Uterus (tissue), 4 donors: ENCODE results near the gene USP12. TPM values are rescaled to one million over a fixed set of nuclear protein-coding genes. Genes with fewer than 3 reads are reported as not detected.

Source experiments
- DNase-seq, 2 donors: peaks; one replicate each; pipeline ENCODE4 v3.0.0-alpha.2; 2019 to 2020
- H3K27ac ChIP-seq, 2 donors: fragments of 200-600 bp; sonication (generic); 1 replicate in 1 of 2; 2 replicates in 1 of 2; pipeline ENCODE4 v1.5.1; 2016 to 2018
- H3K27me3 ChIP-seq, 2 donors: fragments of 200-600 bp; sonication (generic); one replicate each; pipeline ENCODE4 v1.5.1; 2018 to 2019; ENCODE audit warnings: control low read depth in 1 of 2
- H3K36me3 ChIP-seq, 2 donors: fragments of 200-600 bp; sonication (generic); one replicate each; pipeline ENCODE4 v1.5.1; 2019; ENCODE audit warnings: control low read depth in 1 of 2
- H3K4me1 ChIP-seq, 2 donors: fragments of 200-600 bp; sonication (generic); one replicate each; pipeline ENCODE4 v1.5.1; 2018 to 2019; ENCODE audit warnings: control low read depth in 1 of 2
- H3K4me3 ChIP-seq, 2 donors: fragments of 200-600 bp; sonication (generic); 1 replicate in 1 of 2; 2 replicates in 1 of 2; pipeline ENCODE4 v1.5.1; 2018 to 2019; ENCODE audit warnings: mild to moderate bottlenecking in 1 of 2
- H3K9me3 ChIP-seq, 2 donors: fragments of 200-600 bp; sonication (generic); one replicate each; pipeline ENCODE4 v1.5.1; 2019; ENCODE audit warnings: control low read depth in 1 of 2
- POLR2A ChIP-seq, 2 donors: fragments of 450-650 bp; IDR thresholded peaks; one replicate each; pipeline ENCODE4 v1.6.1; 2016; ENCODE audit warnings: antibody characterized with exemption in 2 of 2, mild to moderate bottlenecking in 1 of 2, moderate library complexity in 1 of 2
- intact Hi-C: fragments of 100-400 bp; cut with DNase I; formaldehyde crosslinking; loops from one replicate; pipeline ENCODE4 v1.15.1; 2023; ENCODE audit warnings: low total_unique reads
- total RNA-seq, 4 donors: library from RNA; depleted of rRNA in 3 of 4; stranded (reverse); fragments of >200 nt in 3 of 4; gene quantifications; one replicate each; pipeline versions ENCODE4 v1.1.0 to v1.2.4, GENCODE V29; 2014 to 2023
- TF ChIP-seq, protein P1 (sequence below), 4 experiments: fragments of 200-600 bp in 2 of 4; fragments of 450-650 bp in 2 of 4; sonication (generic) in 2 of 4; IDR thresholded peaks; one replicate each; pipeline ENCODE4 v1.5.1; 2016 to 2019; ENCODE audit warnings: antibody characterized with exemption in 4 of 4, mild to moderate bottlenecking in 2 of 4, moderate library complexity in 1 of 4
- donor health status: DM: yes; HTN: yes; CAD: no.

USP12 gene
- total RNA-seq, 4 donors from 2014 or later = 12.1 to 32.8 (median 20.5) TPM

DNA sequence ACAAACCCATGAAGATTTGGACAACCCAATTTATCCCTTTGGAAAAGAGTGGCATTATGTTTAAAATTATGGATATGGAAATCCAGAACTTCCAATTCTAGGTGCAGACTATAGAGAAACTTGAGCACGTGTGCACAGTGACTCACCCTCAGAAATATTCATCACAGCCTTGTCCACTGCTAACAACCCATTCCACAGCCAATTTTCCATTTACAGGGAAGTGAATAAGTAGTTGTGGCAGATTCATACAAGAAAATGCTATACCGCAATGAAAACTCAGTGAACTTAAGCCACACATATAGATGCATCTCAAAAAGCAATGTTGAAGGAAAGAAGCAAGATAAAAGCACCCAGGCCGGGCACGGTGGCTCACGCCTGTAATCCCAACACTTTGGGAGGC, 133.3 kb downstream of the USP12 start:
- H3K27ac ChIP-seq = no peak overlapping the region
- TF ChIP-seq POLR2A (IDR thresholded peaks at IDR 0.05) = no peak
- TF ChIP-seq, protein P1, sequence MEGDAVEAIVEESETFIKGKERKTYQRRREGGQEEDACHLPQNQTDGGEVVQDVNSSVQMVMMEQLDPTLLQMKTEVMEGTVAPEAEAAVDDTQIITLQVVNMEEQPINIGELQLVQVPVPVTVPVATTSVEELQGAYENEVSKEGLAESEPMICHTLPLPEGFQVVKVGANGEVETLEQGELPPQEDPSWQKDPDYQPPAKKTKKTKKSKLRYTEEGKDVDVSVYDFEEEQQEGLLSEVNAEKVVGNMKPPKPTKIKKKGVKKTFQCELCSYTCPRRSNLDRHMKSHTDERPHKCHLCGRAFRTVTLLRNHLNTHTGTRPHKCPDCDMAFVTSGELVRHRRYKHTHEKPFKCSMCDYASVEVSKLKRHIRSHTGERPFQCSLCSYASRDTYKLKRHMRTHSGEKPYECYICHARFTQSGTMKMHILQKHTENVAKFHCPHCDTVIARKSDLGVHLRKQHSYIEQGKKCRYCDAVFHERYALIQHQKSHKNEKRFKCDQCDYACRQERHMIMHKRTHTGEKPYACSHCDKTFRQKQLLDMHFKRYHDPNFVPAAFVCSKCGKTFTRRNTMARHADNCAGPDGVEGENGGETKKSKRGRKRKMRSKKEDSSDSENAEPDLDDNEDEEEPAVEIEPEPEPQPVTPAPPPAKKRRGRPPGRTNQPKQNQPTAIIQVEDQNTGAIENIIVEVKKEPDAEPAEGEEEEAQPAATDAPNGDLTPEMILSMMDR (IDR thresholded peaks at IDR 0.05) = no peak

DNA sequence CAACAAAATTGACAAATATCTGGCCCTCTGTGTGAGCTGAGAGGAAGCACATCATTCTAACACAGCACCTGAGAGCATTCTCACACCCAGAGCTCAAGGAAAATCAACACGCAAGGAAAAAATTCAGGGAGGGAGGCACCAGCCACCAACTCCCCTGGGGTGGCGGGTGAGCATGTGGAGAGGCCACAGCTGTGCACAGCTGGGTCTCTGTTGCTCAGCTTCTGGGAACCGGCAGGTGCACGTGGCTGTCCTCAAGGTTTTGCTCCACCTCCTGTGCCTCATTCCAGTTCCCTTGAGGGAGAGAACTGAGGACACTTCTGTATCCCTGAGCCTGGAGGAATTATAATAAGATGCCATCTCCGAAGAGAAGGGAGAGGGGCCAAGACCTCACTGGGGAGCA, 134.0 kb downstream of the USP12 start:
- intact Hi-C loops = no loop called here
- H3K27me3 ChIP-seq = no peaks in the 10 kb centered on the region
- H3K9me3 ChIP-seq = no peaks in the 10 kb centered on the region
- no peak for DNase-seq
- H3K4me1 ChIP-seq = peaks cover 0 to 3% of the 10 kb centered on the region in 2 donors
- H3K4me3 ChIP-seq = no peak overlapping the region
- no peaks in the 10 kb centered on the region for H3K36me3 ChIP-seq
- H3K27ac ChIP-seq = no peak overlapping the region
- TF ChIP-seq, protein P1 (IDR thresholded peaks at IDR 0.05) = no peak
- TF ChIP-seq POLR2A (IDR thresholded peaks at IDR 0.05) = no peak

More for the DNA sequence above, 133.3 kb downstream of the USP12 start:
- intact Hi-C loops = no loop called here
- Histone ChIP-seq H3K4me3 (no peak overlapping the region), H3K9me3 (no peaks in the 10 kb centered on the region), H3K27me3 (no peaks in the 10 kb centered on the region), H3K36me3 (no peaks in the 10 kb centered on the region), H3K4me1 (peaks cover 0 to 3% of the 10 kb centered on the region in 2 donors)
- no peak for DNase-seq

DNA sequence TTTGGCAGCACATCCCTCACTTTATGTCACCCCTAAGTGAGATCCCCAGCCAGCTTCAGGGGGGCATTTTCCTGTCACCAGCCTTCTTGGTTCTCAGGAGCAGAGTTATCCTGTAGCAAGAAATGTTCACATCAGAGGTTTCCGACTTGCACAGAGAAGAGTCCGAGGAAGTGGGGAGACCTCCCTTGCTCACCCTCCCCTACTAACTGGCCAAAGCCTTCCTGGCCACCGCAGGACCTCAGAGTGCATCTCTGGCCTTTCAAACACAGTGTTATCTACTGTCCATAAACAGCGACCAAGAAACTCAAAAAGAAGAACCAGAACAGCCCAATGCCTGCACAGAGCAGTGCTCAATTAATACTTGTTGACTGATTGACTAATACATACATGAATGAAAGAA, 134.4 kb downstream of the USP12 start:
- no peaks in the 10 kb centered on the region for H3K36me3 ChIP-seq
- H3K4me3 ChIP-seq = no peak overlapping the region
- no peaks in the 10 kb centered on the region for H3K9me3 ChIP-seq
- no peaks in the 10 kb centered on the region for H3K27me3 ChIP-seq
- intact Hi-C loops = no loop called here
- TF ChIP-seq POLR2A (IDR thresholded peaks at IDR 0.05) = no peak
- TF ChIP-seq, protein P1 (IDR thresholded peaks at IDR 0.05) = no peak
- no peak overlapping the region for H3K27ac ChIP-seq
- no peak for DNase-seq
- peaks cover 0 to 3% of the 10 kb centered on the region in 2 donors for H3K4me1 ChIP-seq

DNA sequence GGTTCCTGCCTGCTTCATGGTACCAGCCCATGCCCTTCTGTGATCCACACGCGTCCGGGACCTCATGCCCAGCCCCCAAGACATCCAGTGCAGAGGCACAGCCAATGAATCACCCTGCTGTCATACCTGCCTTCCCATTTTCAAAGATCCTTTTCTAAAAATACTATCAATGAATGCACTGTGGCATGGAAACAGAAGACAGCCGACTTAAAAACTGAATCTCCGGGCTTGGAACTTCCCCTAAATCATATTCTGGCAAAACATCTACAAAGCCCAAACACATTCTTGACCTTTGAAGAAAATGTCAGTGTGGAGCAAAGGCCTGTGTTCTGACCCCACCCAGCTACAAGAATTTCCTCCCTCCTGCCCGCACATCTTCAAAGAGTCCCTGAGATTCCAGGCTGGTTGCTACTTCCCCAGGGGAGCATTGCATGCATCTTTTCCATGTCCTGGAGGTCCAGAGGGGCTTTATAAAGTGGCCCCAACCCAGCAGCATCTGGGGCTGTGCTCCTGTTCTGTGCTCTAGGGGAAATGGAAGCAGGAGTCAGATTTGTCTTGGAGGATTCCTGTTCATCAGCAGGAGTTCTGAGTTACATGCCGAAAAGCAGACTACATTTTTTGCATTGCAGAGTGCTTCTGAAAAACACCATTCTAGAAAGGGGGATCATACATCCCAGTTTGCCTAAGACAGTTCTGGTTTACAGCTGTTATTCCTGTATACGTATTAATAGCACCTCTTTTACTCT, 135.2 kb downstream of the USP12 start:
- H3K27me3 ChIP-seq = no peaks in the 10 kb centered on the region
- H3K4me1 ChIP-seq = peaks cover 0 to 3% of the 10 kb centered on the region in 2 donors
- no peaks in the 10 kb centered on the region for H3K36me3 ChIP-seq
- no peak for DNase-seq
- intact Hi-C loops = no loop called here
- no peak overlapping the region for H3K27ac ChIP-seq
- H3K4me3 ChIP-seq = no peak overlapping the region
- TF ChIP-seq, protein P1 (IDR thresholded peaks at IDR 0.05) = no peak
- no peak for TF ChIP-seq POLR2A (IDR thresholded peaks at IDR 0.05)
- no peaks in the 10 kb centered on the region for H3K9me3 ChIP-seq

DNA sequence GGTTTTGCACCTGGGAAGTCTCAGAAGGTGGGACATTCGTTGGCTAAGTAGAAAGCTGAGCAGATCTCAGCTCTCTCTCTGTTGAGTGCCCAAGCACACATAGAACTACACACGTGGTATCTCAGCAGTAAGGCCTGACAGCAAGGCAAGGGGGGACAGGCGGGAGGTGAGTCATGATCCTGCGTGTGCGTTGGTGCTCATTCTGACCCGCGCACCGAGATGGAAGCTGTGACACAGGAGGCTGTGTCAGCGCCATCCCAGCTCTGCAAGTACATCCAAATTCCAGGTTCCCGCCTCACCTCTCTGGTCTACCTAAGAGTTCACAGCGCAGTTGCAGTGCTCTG, 135.7 kb downstream of the USP12 start:
- no peak overlapping the region for H3K27ac ChIP-seq
- no peaks in the 10 kb centered on the region for H3K9me3 ChIP-seq
- no peak for DNase-seq
- no peak overlapping the region for H3K4me3 ChIP-seq
- H3K36me3 ChIP-seq = no peaks in the 10 kb centered on the region
- intact Hi-C loops = no loop called here
- H3K27me3 ChIP-seq = no peaks in the 10 kb centered on the region
- H3K4me1 ChIP-seq = peaks cover 0 to 3% of the 10 kb centered on the region in 2 donors
- TF ChIP-seq, protein P1 (IDR thresholded peaks at IDR 0.05) = no peak
- TF ChIP-seq POLR2A (IDR thresholded peaks at IDR 0.05) = no peak
